H54 (cell line): ENCODE results near the gene ZFP69.

ENCODE experiments used
- DNase-seq: peaks from one replicate; pipeline ENCODE4 v3.0.0; 2011; ENCODE audit warnings: low spot score, mixed read lengths; ENCODE audit not compliant: insufficient read length
- FAIRE-seq: peaks from 3 replicates; lab custom pipeline; 2011; peaks lifted over from hg19 to GRCh38; lab: Jason Lieb, UNC
- POLR2A ChIP-seq: IDR thresholded peaks from 2 replicates; pipeline ENCODE4 v1.6.1; 2011; ENCODE audit warnings: low read depth, mild to moderate bottlenecking, low read length

Gene ZFP69

GRCh38 chr1:40476924-40477677 is at the start of gene ZFP69:
TSS of gene ZFP69 (plus strand) at chr1:40477290. CDS start at chr1:40479362, 2,072 bp downstream.
- FAIRE-seq = no peak
- DNase-seq = peak; percentile 93
- peak; percentile 85 for TF ChIP-seq POLR2A

- no peak for FAIRE-seq
- TF ChIP-seq POLR2A = no peak
- DNase-seq = no peak
Measured at GRCh38 chr1:40431385-40431784, 45.7 kb upstream of the ZFP69 start.

GRCh38 chr1:40432644-40433390 is 44.3 kb upstream of the ZFP69 start:
- DNase-seq (no peak), FAIRE-seq (no peak)
- TF ChIP-seq POLR2A = no peak

- DNase-seq = no peak
- no peak for FAIRE-seq
- TF ChIP-seq POLR2A = no peak
Measured at GRCh38 chr1:40435471-40435870, 41.6 kb upstream of the ZFP69 start.

GRCh38 chr1:40435876-40436275 is 41.2 kb upstream of the ZFP69 start:
- no peak for TF ChIP-seq POLR2A
- FAIRE-seq = no peak

GRCh38 chr1:40438391-40439015 is 38.6 kb upstream of the ZFP69 start:
- FAIRE-seq (peak; percentile 82), DNase-seq (peak; percentile 58)
- no peak for TF ChIP-seq POLR2A

More at GRCh38 chr1:40435876-40436275, 41.2 kb upstream of the ZFP69 start:
- DNase-seq = no peak

GRCh38 chr1:40439247-40439646 is 37.8 kb upstream of the ZFP69 start:
- no peak for FAIRE-seq
- no peak for TF ChIP-seq POLR2A
- no peak for DNase-seq

GRCh38 chr1:40449684-40450494 is 27.2 kb upstream of the ZFP69 start, which contains the start of gene ZFP69B:
TSS of gene ZFP69B (plus strand) at chr1:40450476. CDS start at chr1:40450962, 486 bp downstream.
- DNase-seq (peak; percentile 99), FAIRE-seq (peak; percentile 58)
- TF ChIP-seq POLR2A = peak; percentile 80

GRCh38 chr1:40450495-40451237 is 26.4 kb upstream of the ZFP69 start:
- TF ChIP-seq POLR2A = peak; percentile 12; the same call in 1 of the 2 replicates
- peak; percentile 45 for FAIRE-seq
- DNase-seq = peak; percentile 40

GRCh38 chr1:40451238-40451585 is 25.9 kb upstream of the ZFP69 start:
- no peak for TF ChIP-seq POLR2A
- FAIRE-seq = no peak
- no peak for DNase-seq

GRCh38 chr1:40454873-40455272 is 22.2 kb upstream of the ZFP69 start:
- FAIRE-seq (no peak), DNase-seq (no peak)
- no peak for TF ChIP-seq POLR2A

GRCh38 chr1:40462956-40463590 is 14.0 kb upstream of the ZFP69 start:
- no peak for TF ChIP-seq POLR2A
- FAIRE-seq = peak; percentile 11
- no peak for DNase-seq
